Measurements from ENCODE around the gene MAP3K14.
A peak's percentile ranks its signal among the peaks of the same experiment; 100 is the strongest.

DNA sequence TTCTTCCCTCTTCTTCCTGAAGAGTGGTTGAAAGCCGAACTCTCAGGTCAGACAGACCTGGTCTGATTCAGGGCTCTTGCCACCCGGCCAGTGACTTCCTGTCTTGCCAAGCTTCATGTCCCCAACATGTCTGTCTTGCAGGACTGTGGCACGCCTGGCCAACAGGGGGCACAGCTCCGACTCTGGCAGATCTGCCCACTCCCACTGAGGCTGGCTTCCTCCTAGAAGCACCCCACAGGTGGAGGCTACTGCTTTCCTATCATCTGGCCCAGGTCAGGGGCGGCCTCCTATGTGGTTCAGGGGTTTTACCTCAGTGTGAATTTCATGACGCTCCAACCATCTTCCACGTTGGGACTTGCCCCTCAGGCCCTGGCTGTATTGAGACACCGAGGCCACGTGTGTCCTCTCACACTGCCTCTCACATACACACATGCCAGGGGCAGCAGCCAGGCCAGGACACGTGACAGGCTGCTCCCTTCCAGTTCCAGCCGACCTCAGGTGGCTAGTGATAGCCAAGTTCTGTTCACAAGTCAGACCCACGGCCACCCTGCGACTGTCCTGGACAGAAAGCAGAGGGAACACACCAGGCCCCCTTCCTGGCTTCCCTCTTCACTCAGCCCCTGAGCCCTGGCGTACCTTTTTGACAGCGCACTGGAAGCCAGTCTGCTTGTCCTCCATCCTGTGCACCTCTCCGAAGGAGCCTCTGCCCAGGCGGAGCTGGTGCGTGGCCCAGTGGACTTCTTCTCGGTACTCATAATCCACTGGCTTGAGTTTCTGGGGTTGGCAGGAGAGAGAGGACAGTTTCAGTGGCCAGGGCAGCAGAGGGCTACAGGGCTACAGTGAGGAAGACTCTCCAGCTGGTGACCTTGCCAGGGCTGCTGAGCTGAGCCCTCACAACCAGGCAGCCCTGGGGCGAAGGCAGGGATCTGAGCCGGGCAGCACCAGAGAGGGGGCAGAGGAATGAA lies 32.4 kb downstream of the MAP3K14 start:
- TF ChIP-seq, protein P1, sequence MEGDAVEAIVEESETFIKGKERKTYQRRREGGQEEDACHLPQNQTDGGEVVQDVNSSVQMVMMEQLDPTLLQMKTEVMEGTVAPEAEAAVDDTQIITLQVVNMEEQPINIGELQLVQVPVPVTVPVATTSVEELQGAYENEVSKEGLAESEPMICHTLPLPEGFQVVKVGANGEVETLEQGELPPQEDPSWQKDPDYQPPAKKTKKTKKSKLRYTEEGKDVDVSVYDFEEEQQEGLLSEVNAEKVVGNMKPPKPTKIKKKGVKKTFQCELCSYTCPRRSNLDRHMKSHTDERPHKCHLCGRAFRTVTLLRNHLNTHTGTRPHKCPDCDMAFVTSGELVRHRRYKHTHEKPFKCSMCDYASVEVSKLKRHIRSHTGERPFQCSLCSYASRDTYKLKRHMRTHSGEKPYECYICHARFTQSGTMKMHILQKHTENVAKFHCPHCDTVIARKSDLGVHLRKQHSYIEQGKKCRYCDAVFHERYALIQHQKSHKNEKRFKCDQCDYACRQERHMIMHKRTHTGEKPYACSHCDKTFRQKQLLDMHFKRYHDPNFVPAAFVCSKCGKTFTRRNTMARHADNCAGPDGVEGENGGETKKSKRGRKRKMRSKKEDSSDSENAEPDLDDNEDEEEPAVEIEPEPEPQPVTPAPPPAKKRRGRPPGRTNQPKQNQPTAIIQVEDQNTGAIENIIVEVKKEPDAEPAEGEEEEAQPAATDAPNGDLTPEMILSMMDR (IDR thresholded peaks at IDR 0.05; ENCODE audit: low read depth, low read length, poor library complexity, severe bottlenecking): peak; percentile 68
- no peak for TF ChIP-seq EZH2phosphoT487 (IDR thresholded peaks at IDR 0.05; ENCODE audit: borderline replicate concordance, low read length)

All from DOHH2 (cell line).